GM21737 (cell line): Measurements from ENCODE around the gene MYO1D.
"Not testable (repeated sequence)": the region's sequence is repeated elsewhere in the genome, so short reads cannot be mapped to it uniquely, and the experiment has no call there.

Experiments used
- ATAC-seq: cut with Tn5 transposase; IDR thresholded peaks from one replicate; pipeline ENCODE4 v1.9.1; 2021; ENCODE audit warnings: mild to moderate bottlenecking, moderate library complexity; ENCODE audit not compliant: unreplicated experiment

The MYO1D gene

DNA sequence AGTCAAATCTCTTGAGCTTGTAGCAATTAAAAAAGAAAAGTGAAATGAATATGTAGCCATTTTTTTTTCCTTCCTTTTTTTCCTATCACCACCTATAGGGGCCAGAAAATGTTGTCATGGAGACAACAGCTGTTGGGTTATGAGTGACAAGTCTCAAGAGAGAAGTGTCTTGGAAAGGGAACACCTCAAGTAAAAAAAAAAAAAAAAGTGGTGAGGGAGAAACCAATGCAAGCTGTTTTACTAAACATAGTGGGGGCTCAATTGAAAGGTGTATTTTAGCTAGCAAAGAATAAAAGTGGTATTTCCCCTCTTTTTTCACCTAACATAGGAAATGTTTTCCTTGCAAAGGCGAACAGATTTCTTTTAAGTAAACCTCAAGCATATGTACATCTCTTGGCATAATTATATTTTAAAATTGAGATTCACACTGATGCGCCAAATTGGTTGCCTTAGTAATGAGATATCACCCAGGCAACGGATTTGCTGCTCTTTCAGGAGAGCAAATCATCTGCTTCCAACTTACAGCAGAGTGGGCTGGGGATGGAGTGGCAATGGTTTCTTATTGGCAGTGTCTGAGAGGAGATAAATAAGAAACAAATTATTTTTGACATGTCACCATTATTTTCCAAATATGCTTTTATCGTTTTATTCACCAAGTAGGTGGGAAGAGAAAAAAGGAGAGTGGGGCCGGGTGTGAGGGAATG lies 183.6 kb downstream of the MYO1D start:
- ATAC-seq: no peak

DNA sequence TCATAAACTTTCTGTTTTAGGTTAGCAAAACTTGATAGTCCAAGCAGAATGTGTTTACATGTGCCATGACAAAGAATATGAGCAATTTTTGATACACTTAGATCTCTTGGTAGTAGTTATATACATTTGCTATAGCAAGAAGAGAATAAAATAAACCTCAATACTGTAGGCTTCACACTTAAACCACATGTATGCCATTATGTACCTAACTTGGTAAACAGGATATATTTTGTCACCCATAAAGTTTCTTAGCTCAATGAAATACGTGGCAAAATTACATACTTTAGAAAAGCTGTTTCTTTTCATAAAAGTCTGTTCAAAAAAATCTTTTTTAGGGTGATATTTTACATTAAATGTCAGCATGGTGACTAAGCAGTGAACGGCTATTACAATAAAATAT lies 184.7 kb downstream of the MYO1D start:
- no peak for ATAC-seq

DNA sequence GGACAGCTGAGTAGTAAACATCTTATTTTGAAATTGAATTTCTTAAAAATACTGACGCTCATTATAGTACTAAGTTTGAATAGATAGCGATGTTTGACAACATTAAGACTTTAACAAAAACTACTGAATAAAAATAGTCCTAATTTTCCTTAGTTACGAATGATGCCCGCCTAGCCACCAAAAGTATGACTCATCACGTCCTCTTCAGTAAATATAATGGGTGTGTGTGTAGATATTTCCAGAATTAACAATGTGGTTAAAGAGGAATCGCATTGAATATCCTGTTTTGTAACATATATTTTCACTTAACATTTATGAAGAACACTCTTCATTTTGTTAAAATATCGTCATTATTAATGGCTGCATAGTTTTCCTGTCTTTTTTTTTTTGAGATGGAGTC lies 187.6 kb downstream of the MYO1D start:
- no peak for ATAC-seq

DNA sequence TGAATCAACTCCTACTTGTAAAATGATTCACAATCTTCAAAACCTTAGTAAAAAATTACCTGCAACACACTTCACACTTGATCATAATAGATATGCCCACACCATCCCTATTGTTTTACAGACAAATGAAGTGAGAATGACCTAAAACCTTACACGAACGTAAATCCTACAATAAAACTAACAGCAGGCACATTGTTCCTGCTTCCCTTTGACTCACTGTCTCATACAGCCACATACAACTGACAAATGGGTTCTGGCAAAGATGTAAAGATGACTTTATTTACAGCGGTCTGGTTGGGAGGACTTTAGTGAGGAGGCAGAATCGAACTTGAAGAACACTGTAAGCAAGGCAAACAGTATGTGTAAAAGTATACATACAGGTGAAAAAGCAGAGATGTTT lies 188.7 kb downstream of the MYO1D start:
- ATAC-seq: no peak

DNA sequence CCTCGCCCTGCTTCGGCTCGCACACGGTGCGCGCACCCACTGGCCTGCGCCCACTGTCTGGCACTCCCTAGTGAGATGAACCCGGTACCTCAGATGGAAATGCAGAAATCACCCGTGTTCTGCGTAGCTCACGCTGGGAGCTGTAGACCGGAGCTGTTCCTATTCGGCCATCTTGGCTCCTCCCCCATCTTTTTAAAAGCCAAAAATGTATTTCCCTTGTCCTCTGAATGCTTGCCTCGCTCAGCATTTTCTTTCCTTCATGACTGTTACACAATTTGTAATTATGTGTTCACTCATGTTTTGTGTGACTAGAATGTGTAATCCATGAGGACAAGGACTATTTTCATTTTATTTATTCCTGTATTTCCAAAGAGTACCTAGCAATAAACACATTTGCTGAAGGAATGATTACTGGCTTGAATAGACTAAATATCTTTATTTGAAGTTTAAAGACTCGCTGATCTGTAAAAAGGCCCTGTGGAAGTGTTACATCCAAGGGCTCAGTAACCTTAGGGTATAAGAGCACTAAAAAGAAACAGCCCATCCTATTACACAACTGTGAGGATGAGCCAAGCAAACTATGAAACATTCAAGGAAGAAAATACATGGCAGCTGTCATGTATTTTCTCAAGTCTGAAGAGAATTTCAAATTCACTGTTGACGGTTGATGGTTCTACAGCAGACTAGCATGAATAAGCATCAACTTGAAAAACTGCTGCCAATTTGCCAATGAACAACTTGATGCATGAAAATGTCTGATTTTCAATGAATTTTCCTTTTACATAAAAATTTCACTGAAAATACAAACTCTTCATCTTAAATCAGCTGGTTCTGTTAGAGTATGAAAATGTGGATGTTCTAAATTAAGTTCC lies 192.6 kb downstream of the MYO1D start:
- no peak for ATAC-seq

GRCh38 chr17:32673964-32674363 lies 203.0 kb downstream of the MYO1D start:
- ATAC-seq: no peak

GRCh38 chr17:32672711-32673110 lies 204.2 kb downstream of the MYO1D start:
- no peak for ATAC-seq

DNA sequence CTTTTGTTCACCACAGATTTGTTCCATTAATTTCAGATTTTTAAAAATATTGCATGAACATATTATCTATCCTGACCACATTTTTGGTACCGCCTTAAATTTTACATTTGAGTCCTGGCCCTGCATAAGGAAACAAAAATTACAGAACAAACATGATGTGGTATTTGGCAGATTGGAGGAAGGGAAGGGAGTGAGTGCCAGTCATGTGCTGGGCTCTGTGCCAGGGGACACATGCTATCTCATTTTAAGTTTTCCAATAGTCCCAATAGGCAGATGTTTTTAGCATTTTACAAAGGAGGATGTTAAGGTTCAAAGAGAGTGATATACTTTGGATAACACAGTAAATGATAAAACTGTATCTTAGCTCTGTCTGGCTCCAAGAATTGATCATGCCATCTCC lies 205.0 kb downstream of the MYO1D start:
- no peak for ATAC-seq

DNA sequence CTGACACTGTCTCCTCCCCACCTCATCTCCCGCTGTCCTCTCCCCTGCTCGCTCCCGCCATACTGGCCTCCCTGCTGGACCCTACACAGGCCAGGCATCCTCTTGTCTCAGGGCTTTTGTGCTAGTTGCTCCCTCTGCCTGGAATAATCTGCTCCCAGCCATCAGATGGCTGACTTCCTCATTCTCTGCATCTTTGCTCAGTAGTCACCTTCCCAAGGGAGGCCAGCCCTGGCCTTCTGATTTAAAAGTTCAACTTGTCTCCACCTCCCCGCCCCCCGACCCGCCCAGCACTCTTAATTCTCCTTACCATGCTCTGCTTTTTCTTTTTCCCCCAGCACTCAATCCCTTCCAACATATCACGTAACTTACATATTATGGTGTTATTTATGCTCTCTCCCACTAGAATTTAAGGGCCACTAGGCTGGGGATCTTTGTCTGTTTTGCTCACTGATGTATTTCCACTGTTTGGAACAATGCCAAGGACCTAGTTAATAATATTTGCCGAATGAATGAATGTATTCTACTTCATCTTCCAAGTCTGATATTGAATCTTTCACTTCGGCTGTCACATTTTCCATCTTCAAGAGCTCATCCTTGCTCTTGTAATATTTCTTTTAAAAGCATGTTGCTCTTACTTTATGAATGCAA lies 211.9 kb downstream of the MYO1D start:
- ATAC-seq: no peak

- ATAC-seq: no peak
Observed at GRCh38 chr17:32660496-32660985, 216.4 kb downstream of the MYO1D start.

DNA sequence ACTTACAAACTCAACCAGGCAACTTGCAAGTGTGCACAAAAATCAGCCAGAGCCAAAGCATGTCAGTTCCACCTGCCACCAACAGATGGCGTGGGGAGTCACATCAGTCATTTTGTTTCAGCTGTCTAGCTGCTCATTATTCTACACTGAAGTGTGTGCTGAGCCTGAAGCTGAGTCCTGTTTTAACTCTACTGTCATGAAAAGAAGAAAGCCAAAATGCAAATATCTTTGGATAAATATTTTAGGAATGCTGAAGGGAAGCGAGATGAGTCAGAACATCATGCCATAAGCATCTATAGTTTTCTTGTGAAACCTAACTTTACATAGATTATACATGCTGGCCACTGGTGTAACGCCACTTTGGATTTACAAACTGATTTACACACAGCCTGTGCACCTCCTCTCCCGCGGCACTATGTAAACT lies 217.5 kb downstream of the MYO1D start:
- ATAC-seq: no peak

DNA sequence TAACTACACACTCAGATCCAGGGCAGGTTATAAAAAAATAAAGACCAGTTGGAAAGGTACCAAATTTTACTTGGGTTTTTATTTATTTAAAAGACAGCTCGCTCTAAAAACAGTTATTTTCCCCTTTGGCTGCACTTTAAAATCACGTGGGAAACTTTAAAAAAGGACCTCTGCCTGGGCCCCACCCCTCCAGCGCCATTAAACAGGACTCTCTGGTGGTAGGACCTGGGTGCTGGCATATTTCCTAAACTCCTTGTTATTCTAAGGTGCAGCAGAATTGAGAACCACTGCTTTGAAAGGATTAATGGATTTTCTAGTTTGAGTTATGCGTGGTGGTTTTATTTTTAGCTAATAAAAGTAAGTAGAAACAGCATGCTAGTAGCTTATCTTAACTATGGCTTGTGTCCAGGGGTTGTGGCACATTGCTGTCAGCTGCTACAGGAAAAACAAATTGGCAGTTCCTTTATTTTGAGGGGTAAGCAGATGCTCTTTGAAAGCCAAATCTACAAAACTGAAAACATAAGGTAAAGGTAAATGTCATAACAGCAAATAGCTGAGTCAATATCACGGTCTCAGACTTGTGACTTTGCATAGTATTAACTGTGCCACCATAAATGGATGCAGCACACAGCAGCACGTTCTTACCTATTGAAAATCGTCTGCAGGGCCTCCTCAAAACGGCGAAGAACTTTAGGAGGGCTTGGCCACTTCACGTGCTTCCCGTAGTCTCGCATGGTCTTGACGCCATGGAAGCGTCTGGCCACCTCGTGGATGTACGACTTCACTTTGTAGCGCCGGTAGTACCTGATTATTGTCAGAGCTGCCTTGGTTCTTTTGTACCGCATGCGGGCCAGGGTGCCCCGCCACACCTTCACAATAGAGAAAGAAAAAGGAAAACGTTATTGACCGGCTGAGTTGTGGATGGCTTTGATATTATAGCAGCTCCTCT lies 218.2 kb downstream of the MYO1D start:
- no peak for ATAC-seq

- no peak for ATAC-seq
Observed at GRCh38 chr17:32656886-32657285, 220.0 kb downstream of the MYO1D start.

- no peak for ATAC-seq
Observed at GRCh38 chr17:32654324-32654723, 222.6 kb downstream of the MYO1D start.

DNA sequence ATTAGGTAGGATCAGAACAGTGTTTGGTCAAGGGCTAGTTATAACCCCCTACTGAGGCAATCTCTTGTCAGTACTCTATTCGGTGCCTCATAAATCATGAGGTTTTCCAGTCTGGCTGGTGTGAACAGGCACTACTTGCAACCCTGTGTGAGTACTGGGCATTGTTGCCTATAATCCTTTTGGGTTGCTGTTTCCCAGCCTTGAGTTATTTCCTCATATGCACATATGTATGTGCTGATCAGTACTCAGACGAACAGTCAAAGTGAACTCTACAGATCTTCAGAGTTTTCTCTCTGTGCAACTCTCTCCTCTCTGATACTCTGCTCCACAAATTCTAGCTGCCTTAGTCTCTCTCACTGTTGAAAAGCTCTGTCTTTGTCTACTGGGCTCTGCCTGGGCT lies 225.8 kb downstream of the MYO1D start:
- no peak for ATAC-seq

DNA sequence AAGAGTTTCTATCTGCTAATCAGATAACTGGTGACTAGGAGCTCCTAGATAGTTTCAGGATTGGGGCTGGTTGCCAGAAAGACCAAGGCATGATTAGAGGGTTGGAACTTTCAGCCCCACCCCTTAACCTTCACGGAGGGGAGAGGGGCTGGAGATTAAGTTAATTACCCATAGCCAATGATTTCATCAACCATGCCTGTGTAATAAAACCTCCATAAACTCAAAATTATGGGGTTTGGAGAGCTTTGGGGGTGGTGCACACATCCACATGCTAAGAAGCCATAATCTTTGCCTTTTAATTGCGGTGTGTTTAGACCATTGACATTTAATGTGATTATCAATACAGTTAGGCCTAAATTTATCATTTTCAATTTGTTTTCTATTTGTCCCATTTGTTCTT lies 228.5 kb downstream of the MYO1D start:
- ATAC-seq: no peak

DNA sequence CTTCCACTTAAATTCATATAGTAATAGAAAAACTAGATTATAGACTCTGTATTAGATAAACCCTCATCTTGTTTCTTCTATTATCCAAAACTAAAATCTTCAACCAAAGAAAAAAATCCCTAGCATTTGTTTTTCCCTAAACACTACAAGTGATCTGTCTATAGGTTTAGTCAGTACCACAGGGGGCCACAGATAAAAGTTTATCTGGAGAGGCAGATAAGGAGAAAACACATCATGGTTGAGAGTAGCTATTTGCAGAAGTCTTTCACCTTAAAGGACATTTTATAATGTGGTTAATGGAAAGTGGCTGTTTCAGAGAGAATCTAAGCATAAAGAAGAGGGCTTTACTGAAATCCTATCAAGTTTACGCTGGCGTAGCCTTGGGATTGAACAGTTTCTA lies 230.0 kb downstream of the MYO1D start:
- no peak for ATAC-seq

GRCh38 chr17:32641514-32641913 lies 235.4 kb downstream of the MYO1D start:
- ATAC-seq: not testable (repeated sequence)

- no peak for ATAC-seq
Observed at GRCh38 chr17:32636598-32637218, 240.2 kb downstream of the MYO1D start.

GRCh38 chr17:32634167-32634566 lies 242.8 kb downstream of the MYO1D start:
- ATAC-seq: no peak
